ENCODE measurements around the gene CCDC81. TPM values are rescaled to one million over a fixed set of nuclear protein-coding genes. Genes with fewer than 3 reads are reported as not detected.

Gene CCDC81
- polyA plus RNA-seq, 2 of the 4 experiments (the other 2 are of a cell fraction) = 0.30 to 0.71 TPM

DNA sequence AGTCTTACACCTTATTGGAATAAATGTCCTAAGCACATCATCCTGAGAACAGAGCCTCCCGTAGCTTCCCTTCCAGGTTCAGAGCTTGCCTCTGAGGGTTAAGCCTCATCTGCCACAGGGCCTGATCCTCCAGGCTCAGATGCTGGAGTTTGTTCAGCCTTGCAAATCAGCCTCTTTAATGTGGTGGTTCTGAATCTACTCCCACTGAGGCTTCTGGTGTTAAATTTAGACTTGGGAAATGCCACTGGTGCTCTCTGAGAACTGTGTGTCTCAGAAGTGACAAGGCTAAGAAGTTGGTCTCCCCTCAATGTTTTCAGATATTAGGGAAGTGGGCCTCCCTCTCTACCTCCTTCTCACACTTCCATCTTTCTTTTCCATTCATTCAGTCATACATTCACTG, 68.7 kb downstream of the CCDC81 start (continued):
- TF ChIP-seq, protein P1, sequence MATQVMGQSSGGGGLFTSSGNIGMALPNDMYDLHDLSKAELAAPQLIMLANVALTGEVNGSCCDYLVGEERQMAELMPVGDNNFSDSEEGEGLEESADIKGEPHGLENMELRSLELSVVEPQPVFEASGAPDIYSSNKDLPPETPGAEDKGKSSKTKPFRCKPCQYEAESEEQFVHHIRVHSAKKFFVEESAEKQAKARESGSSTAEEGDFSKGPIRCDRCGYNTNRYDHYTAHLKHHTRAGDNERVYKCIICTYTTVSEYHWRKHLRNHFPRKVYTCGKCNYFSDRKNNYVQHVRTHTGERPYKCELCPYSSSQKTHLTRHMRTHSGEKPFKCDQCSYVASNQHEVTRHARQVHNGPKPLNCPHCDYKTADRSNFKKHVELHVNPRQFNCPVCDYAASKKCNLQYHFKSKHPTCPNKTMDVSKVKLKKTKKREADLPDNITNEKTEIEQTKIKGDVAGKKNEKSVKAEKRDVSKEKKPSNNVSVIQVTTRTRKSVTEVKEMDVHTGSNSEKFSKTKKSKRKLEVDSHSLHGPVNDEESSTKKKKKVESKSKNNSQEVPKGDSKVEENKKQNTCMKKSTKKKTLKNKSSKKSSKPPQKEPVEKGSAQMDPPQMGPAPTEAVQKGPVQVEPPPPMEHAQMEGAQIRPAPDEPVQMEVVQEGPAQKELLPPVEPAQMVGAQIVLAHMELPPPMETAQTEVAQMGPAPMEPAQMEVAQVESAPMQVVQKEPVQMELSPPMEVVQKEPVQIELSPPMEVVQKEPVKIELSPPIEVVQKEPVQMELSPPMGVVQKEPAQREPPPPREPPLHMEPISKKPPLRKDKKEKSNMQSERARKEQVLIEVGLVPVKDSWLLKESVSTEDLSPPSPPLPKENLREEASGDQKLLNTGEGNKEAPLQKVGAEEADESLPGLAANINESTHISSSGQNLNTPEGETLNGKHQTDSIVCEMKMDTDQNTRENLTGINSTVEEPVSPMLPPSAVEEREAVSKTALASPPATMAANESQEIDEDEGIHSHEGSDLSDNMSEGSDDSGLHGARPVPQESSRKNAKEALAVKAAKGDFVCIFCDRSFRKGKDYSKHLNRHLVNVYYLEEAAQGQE (IDR thresholded peaks at IDR 0.05) = no peak
- TF ChIP-seq ZFP36 (IDR thresholded peaks at IDR 0.05; ENCODE audit: borderline replicate concordance, partially characterized antibody) = no peak

DNA sequence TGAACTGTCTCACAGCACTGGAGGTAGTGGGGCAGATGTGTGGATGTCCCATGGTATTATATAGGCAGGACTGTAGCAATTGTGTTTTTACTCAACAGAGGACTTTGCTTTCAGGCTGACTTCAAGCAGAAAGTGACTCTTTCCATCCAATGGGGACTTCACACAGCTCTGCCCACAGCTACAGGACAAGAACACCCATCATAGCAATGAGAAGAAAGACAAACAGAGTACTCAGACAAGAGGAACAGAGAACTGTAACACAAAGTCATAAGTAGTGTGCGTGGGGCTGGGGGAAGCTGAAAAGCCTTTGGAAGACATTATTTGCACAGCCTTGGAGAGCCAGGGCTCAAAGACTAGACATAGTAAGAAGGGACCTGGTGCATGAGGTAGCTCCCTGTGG, 70.3 kb downstream of the CCDC81 start:
- 86% methylated on average over 1 of the region's 1 CpG for WGBS (ENCODE audit: missing lambda C conversion rate)
- H3K4me1 ChIP-seq = peaks cover 11% of the 10 kb centered on the region
- DNase-seq (ENCODE audit: low read depth in 1 of 2, low spot score in 1 of 2) (no peak), FAIRE-seq (no peak), ATAC-seq (no peak)
- ChIA-PET POLR2A (no interaction called here), CTCF (interaction anchor here (1.5 to 2.0 kb wide), 2 partner anchors 10 to 12 kb away, joined by 5 to 11 read pairs; no protein-coding TSS in a partner anchor)
- H3K9me3 ChIP-seq = no peaks in the 10 kb centered on the region
- H3K4me2 ChIP-seq = no peak overlapping the region
- H3K4me3 ChIP-seq = no peak overlapping the region
- TF ChIP-seq PHF8 (IDR thresholded peaks at IDR 0.05; ENCODE audit: borderline replicate concordance, low read depth) = no peak
- TF ChIP-seq CHD2 (IDR thresholded peaks at IDR 0.05; ENCODE audit: low read length, partially characterized antibody) = no peak
- no peak for TF ChIP-seq NR3C1 (IDR thresholded peaks at IDR 0.05)
- TF ChIP-seq RFX5 (IDR thresholded peaks at IDR 0.05) = no peak
- no peak for TF ChIP-seq MAFK (IDR thresholded peaks at IDR 0.05; ENCODE audit: partially characterized antibody)
- TF ChIP-seq, protein P2, sequence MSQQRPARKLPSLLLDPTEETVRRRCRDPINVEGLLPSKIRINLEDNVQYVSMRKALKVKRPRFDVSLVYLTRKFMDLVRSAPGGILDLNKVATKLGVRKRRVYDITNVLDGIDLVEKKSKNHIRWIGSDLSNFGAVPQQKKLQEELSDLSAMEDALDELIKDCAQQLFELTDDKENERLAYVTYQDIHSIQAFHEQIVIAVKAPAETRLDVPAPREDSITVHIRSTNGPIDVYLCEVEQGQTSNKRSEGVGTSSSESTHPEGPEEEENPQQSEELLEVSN (IDR thresholded peaks at IDR 0.05; ENCODE audit: borderline replicate concordance, low read depth) = no peak
- TF ChIP-seq JUNB (IDR thresholded peaks at IDR 0.05) = no peak
- no peak for TF ChIP-seq CEBPB (IDR thresholded peaks at IDR 0.05)
- TF ChIP-seq, protein P3, sequence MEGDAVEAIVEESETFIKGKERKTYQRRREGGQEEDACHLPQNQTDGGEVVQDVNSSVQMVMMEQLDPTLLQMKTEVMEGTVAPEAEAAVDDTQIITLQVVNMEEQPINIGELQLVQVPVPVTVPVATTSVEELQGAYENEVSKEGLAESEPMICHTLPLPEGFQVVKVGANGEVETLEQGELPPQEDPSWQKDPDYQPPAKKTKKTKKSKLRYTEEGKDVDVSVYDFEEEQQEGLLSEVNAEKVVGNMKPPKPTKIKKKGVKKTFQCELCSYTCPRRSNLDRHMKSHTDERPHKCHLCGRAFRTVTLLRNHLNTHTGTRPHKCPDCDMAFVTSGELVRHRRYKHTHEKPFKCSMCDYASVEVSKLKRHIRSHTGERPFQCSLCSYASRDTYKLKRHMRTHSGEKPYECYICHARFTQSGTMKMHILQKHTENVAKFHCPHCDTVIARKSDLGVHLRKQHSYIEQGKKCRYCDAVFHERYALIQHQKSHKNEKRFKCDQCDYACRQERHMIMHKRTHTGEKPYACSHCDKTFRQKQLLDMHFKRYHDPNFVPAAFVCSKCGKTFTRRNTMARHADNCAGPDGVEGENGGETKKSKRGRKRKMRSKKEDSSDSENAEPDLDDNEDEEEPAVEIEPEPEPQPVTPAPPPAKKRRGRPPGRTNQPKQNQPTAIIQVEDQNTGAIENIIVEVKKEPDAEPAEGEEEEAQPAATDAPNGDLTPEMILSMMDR (IDR thresholded peaks at IDR 0.05) = no peak
- TF ChIP-seq SREBF2 (IDR thresholded peaks at IDR 0.05) = no peak
- TF ChIP-seq TP53 (CRISPR knock-in tag; IDR thresholded peaks at IDR 0.05) = no peak
- no peak for TF ChIP-seq MAZ (IDR thresholded peaks at IDR 0.05; ENCODE audit: borderline replicate concordance, low read depth, low read length)
- no peak for TF ChIP-seq GATA3 (IDR thresholded peaks at IDR 0.05; ENCODE audit: borderline replicate concordance)
- TF ChIP-seq CBX2 (IDR thresholded peaks at IDR 0.05; ENCODE audit: borderline replicate concordance, low read depth) = no peak
- TF ChIP-seq BHLHE40 (IDR thresholded peaks at IDR 0.05; ENCODE audit: low read depth, low read length) = no peak
- no peak overlapping the region for H3K27ac ChIP-seq

DNA sequence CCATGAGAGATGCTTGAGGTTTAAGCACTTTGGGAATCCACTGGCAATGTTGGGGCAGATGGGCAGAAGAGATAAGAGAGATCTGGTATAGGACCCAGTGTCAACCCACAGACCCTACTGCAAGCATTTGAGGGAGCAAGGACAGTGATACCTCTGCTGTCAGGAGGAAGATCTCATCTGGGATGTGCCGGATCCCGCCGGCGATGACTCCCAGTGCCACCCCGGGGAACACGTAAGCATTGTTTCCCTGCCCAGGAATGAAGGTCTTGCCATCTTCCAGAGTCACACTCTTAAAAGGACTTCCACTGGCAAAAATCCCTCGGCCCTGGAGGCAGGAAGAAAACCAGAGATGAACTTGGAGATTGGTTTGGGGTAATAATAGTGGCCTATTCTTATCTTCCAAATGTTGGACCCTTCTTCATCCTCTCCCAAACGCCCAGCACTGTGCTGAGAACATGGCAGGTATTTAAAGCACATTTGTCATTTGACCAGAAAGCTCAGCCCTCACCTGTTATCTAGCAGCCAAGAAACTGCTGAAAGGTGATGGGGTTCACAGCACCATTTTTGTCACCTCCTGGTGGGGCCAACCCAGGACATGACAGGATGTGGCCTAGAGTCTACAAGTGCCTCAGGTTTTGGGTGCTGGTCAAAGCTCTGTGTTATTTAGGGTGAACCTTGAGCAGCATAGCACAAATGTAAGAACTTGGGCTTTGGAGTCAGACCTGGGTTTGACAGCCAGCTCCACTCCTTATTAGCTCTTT, 71.7 kb downstream of the CCDC81 start:
- H3K9me3 ChIP-seq = no peaks in the 10 kb centered on the region
- FAIRE-seq (no peak), DNase-seq (ENCODE audit: low read depth in 1 of 2, low spot score in 1 of 2) (no peak), ATAC-seq (no peak)
- WGBS (ENCODE audit: missing lambda C conversion rate) = 84% methylated on average over 8 of the region's 8 CpGs
- no peak overlapping the region for H3K4me3 ChIP-seq
- no peak for TF ChIP-seq HEYL (CRISPR knock-in tag; IDR thresholded peaks at IDR 0.05)
- no peak for TF ChIP-seq RFX5 (IDR thresholded peaks at IDR 0.05)
- TF ChIP-seq, protein P3 (IDR thresholded peaks at IDR 0.05) = no peak
- no peak for TF ChIP-seq SMC3 (IDR thresholded peaks at IDR 0.05)
- TF ChIP-seq POLR2AphosphoS2 (conservative IDR thresholded peaks at IDR 0.05; ENCODE audit: low read length) = no peak
- TF ChIP-seq POLR2A (IDR thresholded peaks at IDR 0.05; ENCODE audit: low read length) = no peak
- no peak for TF ChIP-seq NPAS2 (CRISPR knock-in tag; IDR thresholded peaks at IDR 0.05; ENCODE audit: borderline replicate concordance)
- TF ChIP-seq EHF (CRISPR knock-in tag; IDR thresholded peaks at IDR 0.05) = no peak
- ChIA-PET CTCF (interaction anchor here (1.5 to 2.6 kb wide), 3 partner anchors 9 to 11 kb away, joined by 5 to 13 read pairs (median 11); no protein-coding TSS in a partner anchor), POLR2A (no interaction called here)
- peaks cover 11% of the 10 kb centered on the region for H3K4me1 ChIP-seq
- H3K27ac ChIP-seq = no peak overlapping the region
- no peak overlapping the region for H3K4me2 ChIP-seq
